HFFc6 (cell line): ENCODE measurements around the gene RAB31. TPM values are rescaled to one million over a fixed set of nuclear protein-coding genes. Genes with fewer than 3 reads are reported as not detected.
A peak's percentile ranks its signal among the peaks of the same experiment; 100 is the strongest.

Source experiments
- DNase-seq: peaks from one replicate; pipeline ENCODE4 v3.0.0-alpha.2; 2018
- H3K27ac Mint-ChIP-seq: 2 replicates; pipeline ENCODE4 v1.8.0; 2020; ENCODE audit warnings: mild to moderate bottlenecking, mixed read lengths
- H3K27me3 Mint-ChIP-seq: 2 replicates; pipeline ENCODE4 v1.8.0; 2021; ENCODE audit warnings: mild to moderate bottlenecking, moderate library complexity, mixed read lengths; ENCODE audit not compliant: insufficient read depth
- H3K36me3 Mint-ChIP-seq: 2 replicates; pipeline ENCODE4 v1.8.0; 2021; ENCODE audit warnings: low read depth, mixed read lengths
- H3K4me1 Mint-ChIP-seq: 2 replicates; pipeline ENCODE4 v1.8.0; 2020; ENCODE audit warnings: low read depth, mixed read lengths
- H3K4me3 Mint-ChIP-seq: 2 replicates; pipeline ENCODE4 v1.8.0; 2020; ENCODE audit warnings: mild to moderate bottlenecking, moderate library complexity, mixed read lengths
- H3K9me3 Mint-ChIP-seq: 2 replicates; pipeline ENCODE4 v1.8.0; 2020; ENCODE audit warnings: mild to moderate bottlenecking, mixed read lengths
- CTCF ChIP-seq: fragments of 200-600 bp; sonication (generic); IDR thresholded peaks from 2 replicates; pipeline ENCODE4 v1.5.0; 2021; ENCODE audit warnings: antibody characterized with exemption, mild to moderate bottlenecking
- total RNA-seq, 6 experiments: library from RNA; stranded (reverse); fragmentation: NEBNext Ultra II Directional; extraction: Animal tissue kit (Norgen Biotek cat#: 25700); gene quantifications; 2 replicates in 1 of 6; 3 replicates in 5 of 6; pipeline ENCODE4 v1.2.3, GENCODE V29; 2021

Gene RAB31
- total RNA-seq, 6 experiments from 2014 or later = 29.4 to 47.5 (median 43.5) TPM

DNA sequence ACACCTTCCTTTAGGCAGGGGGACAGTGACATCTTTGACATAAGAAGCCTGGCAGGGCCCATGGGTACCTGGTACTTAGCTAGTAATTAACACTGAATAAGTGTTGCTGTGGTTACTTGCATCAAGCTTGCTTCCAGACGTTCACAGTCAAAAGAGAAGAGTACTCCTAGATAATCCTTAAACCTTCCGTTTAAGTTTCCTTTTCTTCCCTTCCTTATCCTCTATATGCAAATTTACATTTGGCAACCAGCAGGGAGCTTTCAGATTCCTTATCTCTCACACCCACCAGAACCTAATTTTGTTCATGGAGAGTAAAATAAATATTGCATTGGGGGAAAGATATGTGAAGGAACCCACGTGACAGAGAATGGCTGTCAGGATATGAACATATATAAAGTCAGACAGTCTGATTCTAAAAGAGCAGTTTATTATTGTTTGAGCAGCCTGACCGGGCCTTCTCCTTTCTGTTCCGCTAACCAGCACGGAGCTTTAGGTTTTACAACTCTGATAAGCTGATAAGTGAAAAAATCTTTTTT is 7.8 kb upstream of the RAB31 start:
- H3K36me3 Mint-ChIP-seq = no peaks in the 10 kb centered on the region
- no peaks in the 10 kb centered on the region for H3K9me3 Mint-ChIP-seq
- peaks cover 2% of the 10 kb centered on the region for H3K27me3 Mint-ChIP-seq
- no peak overlapping the region for H3K4me3 Mint-ChIP-seq
- TF ChIP-seq CTCF = no peak
- no peak overlapping the region for H3K27ac Mint-ChIP-seq
- H3K4me1 Mint-ChIP-seq = peaks cover 23% of the 10 kb centered on the region
- DNase-seq = no peak

- Mint-ChIP-seq H3K9me3 (no peaks in the 10 kb centered on the region), H3K4me3 (no peak overlapping the region), H3K27ac (no peak overlapping the region), H3K36me3 (no peaks in the 10 kb centered on the region), H3K4me1 (peaks cover 37% of the 10 kb centered on the region), H3K27me3 (peaks cover 3% of the 10 kb centered on the region)
- TF ChIP-seq CTCF = no peak
- DNase-seq = no peak
These were observed 6.3 kb upstream of the RAB31 start for GRCh38 chr18:9701609-9702349.

DNA sequence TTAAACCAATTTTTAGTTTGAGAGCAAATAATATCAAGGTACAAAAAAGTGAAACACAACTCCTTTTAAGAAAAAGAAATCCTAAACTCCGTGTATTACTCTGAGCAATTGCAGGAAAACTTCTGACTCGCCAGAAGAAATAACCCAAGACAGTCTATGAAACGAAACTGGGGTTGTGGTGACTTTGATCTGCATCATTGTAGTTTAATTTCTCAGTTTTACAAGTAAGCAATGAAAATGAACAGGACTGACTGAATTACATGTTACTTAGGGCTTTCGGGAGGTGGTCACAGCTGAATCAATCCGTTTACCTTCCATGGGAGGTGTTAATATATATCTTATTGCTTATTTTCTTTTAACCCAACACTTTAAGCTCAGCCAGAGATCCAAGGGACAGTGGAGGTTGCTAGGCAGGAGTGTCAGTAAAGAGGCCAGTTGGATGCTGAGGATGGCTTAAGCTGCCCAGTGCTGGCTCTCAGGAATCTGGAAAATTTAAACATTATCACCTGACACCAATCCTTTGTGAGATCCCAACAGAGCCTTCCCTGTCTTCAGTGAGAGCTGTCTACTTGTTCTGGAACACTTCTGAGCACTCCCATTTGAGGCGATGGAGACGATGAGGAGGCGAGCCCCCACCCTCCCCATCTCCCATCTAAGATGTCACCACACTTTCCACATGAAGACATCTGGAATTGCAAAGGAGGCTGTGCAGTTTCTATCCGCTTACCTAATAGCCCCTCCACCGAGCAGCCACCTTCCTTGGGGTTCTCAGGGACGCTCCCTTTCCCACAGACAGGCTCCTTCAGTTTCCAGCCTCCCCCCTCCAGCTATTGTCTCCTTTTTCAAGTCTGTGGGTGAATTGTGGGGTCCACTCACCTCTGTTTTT is 3.6 kb upstream of the RAB31 start:
- peak overlapping the region; percentile 38; the same call in 1 of the 2 replicates for H3K27ac Mint-ChIP-seq
- no peak for DNase-seq
- H3K4me1 Mint-ChIP-seq = peaks cover 52% of the 10 kb centered on the region
- H3K36me3 Mint-ChIP-seq = no peaks in the 10 kb centered on the region
- no peak for TF ChIP-seq CTCF
- H3K27me3 Mint-ChIP-seq = peaks cover 1% of the 10 kb centered on the region
- no peaks in the 10 kb centered on the region for H3K9me3 Mint-ChIP-seq
- no peak overlapping the region for H3K4me3 Mint-ChIP-seq

- H3K4me1 Mint-ChIP-seq = peaks cover 58% of the 10 kb centered on the region
- H3K9me3 Mint-ChIP-seq = no peaks in the 10 kb centered on the region
- no peak overlapping the region for H3K4me3 Mint-ChIP-seq
- peaks cover 5% of the 10 kb centered on the region; the same call in 1 of the 2 replicates for H3K36me3 Mint-ChIP-seq
- TF ChIP-seq CTCF = no peak
- DNase-seq = peak; percentile 61
- H3K27me3 Mint-ChIP-seq = peaks cover 1% of the 10 kb centered on the region
- peak overlapping the region; percentile 83 for H3K27ac Mint-ChIP-seq
These were observed 2.8 kb upstream of the RAB31 start for GRCh38 chr18:9705183-9705829.
